ENCODE measurements around the gene IRF4.

DNA sequence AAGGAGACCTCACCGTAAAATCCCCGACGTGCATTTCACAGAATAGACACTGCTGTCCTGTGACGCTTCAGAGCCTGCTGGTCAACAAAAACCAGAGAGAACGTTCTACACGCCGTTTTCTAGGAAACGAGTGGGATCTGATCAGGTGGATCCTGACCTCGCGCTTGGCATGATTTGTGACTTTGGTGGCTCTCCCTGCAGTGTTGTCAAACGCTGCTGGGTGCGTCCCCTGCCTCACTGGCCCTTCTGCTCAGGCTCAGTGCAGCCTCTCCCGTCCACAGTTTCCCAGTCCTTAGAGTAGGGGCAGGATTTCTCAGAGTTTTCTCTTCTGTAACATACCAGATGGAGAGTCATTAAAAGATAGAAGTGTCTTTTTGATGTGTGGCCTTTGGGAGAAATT lies 27.6 kb upstream of the IRF4 start:
- TF ChIP-seq POLR2A (IDR thresholded peaks at IDR 0.05) = no peak
- TF ChIP-seq, protein P1, sequence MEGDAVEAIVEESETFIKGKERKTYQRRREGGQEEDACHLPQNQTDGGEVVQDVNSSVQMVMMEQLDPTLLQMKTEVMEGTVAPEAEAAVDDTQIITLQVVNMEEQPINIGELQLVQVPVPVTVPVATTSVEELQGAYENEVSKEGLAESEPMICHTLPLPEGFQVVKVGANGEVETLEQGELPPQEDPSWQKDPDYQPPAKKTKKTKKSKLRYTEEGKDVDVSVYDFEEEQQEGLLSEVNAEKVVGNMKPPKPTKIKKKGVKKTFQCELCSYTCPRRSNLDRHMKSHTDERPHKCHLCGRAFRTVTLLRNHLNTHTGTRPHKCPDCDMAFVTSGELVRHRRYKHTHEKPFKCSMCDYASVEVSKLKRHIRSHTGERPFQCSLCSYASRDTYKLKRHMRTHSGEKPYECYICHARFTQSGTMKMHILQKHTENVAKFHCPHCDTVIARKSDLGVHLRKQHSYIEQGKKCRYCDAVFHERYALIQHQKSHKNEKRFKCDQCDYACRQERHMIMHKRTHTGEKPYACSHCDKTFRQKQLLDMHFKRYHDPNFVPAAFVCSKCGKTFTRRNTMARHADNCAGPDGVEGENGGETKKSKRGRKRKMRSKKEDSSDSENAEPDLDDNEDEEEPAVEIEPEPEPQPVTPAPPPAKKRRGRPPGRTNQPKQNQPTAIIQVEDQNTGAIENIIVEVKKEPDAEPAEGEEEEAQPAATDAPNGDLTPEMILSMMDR (IDR thresholded peaks at IDR 0.05) = no peak
